Measurements from ENCODE around the gene KIAA0408.
"Not testable (repeated sequence)": the region's sequence is repeated elsewhere in the genome, so short reads cannot be mapped to it uniquely, and the experiment has no call there.

GRCh38 chr6:127412016-127412415, 47.2 kb downstream of the KIAA0408 start:
- TF ChIP-seq POLR2A (IDR thresholded peaks at IDR 0.05; ENCODE audit: low read length); GATA1 (IDR thresholded peaks at IDR 0.05; ENCODE audit: low read depth, low read length): not testable (repeated sequence)
